ENCODE data around the gene FNDC10.

FNDC10 gene

GRCh38 chr1:1626207-1627141 is 26.5 kb upstream of the FNDC10 start:
- H3K27ac ChIP-seq = no peak overlapping the region
- TF ChIP-seq CTCF (IDR thresholded peaks at IDR 0.05) = no peak
- no peak for TF ChIP-seq ZFX (IDR thresholded peaks at IDR 0.05; ENCODE audit: borderline replicate concordance)

- no peak for TF ChIP-seq CTCF (IDR thresholded peaks at IDR 0.05)
- no peak for TF ChIP-seq ZFX (IDR thresholded peaks at IDR 0.05; ENCODE audit: borderline replicate concordance)
- H3K27ac ChIP-seq = no peak overlapping the region
These were observed 25.9 kb upstream of the FNDC10 start for GRCh38 chr1:1625824-1626206.

- TF ChIP-seq ZFX (IDR thresholded peaks at IDR 0.05; ENCODE audit: borderline replicate concordance) = no peak
- no peak for TF ChIP-seq CTCF (IDR thresholded peaks at IDR 0.05)
- H3K27ac ChIP-seq = no peak overlapping the region
These were observed 25.5 kb upstream of the FNDC10 start for GRCh38 chr1:1625404-1625775.

GRCh38 chr1:1624443-1625403 is 24.8 kb upstream of the FNDC10 start:
- no peak overlapping the region for H3K27ac ChIP-seq
- TF ChIP-seq CTCF (IDR thresholded peaks at IDR 0.05) (no peak), ZFX (IDR thresholded peaks at IDR 0.05; ENCODE audit: borderline replicate concordance) (no peak)

GRCh38 chr1:1623631-1624442 is 23.9 kb upstream of the FNDC10 start:
- TF ChIP-seq CTCF (IDR thresholded peaks at IDR 0.05) (no peak), ZFX (IDR thresholded peaks at IDR 0.05; ENCODE audit: borderline replicate concordance) (no peak)
- H3K27ac ChIP-seq = no peak overlapping the region

- TF ChIP-seq ZFX (IDR thresholded peaks at IDR 0.05; ENCODE audit: borderline replicate concordance) (no peak), CTCF (IDR thresholded peaks at IDR 0.05) (no peak)
- no peak overlapping the region for H3K27ac ChIP-seq
These were observed 23.3 kb upstream of the FNDC10 start for GRCh38 chr1:1623181-1623630.

Data from 22Rv1 (cell line).